HG02763 (cell line): Measurements from ENCODE around the gene TCF7.
A peak's percentile ranks its signal among the peaks of the same experiment; 100 is the strongest.

ENCODE experiments used
- ATAC-seq: cut with Tn5 transposase; IDR thresholded peaks from one replicate; pipeline ENCODE4 v1.9.1; 2021; ENCODE audit warnings: mild to moderate bottlenecking, moderate library complexity; ENCODE audit not compliant: unreplicated experiment

TCF7 gene

DNA sequence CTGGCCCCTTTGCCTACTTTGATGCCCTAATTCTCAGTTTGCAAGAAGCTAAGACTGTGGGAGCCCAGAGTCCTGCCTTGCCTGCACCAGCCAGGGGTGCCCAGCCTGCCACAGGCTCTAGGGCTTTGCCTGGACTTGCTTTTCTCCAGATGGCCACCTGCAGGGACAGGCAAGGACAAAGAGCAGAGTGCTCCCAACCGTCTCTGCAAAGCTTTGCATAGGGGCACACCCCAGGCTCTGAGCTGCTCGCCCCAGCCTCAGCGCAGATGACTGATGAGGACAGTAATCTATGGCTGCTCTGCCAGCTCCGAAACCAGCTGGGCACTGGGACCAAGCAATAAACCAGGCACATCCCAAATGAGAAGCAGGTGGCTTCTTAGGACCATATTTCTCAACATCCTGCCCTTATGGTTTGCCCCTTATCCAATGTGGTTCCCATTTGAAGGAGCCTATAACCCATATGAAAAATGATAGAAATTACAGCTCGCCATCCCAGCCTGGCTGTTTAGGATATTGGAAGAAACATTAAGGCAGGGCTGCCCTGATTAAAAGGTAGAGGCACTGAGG lies 25.4 kb upstream of the TCF7 start:
- ATAC-seq = no peak

DNA sequence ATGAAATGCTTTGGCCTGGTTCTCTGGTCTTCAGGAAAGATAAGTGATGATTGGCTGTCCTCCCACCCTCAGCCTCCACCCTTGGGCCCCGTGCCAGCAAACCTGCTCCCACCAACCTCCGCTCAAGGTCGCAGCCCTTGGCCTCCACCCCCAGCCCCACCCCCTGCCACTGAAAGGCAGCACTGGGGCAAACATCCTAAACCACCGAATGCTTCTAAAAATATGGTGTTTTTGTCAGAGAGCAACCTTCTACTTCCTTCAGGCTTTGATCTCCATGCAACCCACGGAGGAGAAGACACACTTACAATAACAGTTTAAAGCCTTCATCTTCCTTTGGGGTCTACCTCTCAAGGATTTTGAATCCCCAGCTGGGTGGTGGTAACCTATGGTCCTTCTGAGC lies 24.0 kb upstream of the TCF7 start:
- ATAC-seq = no peak

DNA sequence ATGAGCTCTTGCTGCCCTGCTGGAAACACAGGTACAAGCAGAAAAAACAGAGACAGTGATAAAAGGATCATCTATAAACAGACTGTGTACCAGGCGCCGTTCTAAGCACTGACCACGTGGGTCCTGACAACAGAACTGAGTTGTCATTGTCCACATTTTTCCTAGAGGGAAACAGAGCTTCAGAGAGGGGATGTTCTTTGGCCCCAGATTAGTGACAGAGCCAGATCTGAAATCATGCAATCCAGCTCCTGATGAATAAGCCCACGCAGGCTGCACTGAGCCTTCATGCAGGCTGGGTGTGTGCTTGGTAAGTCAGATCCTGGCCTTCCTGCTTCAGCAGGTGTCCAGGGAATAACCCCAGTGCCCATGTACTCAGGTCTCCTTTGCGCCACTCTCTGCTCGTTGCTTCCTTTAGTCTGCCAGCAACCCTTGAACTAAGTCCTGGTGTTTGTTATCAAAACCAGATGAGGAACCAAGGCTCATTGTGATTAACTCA lies 22.8 kb upstream of the TCF7 start:
- no peak for ATAC-seq

DNA sequence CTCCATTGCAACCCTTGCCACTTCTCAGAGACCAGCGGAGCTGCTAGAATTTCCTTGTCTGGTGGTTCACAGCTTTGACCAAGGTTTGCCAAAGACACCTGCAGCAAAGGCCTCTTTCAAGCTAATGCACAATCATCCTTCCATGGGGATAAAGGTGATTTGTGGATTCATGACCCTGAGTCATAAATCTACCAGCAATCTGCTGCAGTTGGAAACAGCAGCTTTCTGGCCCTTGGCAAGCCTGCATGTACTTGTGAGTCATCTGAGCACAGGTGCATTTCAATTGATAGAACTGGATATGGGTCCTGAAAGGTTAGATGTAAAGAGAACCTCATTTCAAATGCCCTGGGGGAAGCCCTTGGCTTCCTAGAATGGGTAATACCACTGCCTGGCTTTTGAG lies 21.6 kb upstream of the TCF7 start:
- ATAC-seq = no peak

DNA sequence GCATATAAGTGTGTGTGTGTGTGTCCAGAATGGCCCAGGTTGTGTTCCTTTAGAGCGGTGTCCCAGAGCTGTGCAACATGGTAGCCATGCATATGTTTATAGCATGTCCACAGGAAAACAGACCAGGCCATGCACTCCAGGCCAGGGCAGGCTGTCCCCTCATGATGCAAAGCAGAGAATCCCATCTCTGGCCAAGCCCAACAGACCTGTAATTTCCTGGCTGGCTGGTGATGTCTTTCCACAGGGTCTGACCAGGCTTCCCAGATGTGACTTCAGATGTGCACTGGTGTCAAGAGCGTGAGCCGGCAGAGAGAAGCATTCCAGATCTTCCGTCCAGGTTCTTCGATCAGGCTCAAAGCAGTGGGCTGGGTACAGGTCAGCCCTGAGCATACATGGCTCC lies 21.1 kb upstream of the TCF7 start:
- no peak for ATAC-seq

DNA sequence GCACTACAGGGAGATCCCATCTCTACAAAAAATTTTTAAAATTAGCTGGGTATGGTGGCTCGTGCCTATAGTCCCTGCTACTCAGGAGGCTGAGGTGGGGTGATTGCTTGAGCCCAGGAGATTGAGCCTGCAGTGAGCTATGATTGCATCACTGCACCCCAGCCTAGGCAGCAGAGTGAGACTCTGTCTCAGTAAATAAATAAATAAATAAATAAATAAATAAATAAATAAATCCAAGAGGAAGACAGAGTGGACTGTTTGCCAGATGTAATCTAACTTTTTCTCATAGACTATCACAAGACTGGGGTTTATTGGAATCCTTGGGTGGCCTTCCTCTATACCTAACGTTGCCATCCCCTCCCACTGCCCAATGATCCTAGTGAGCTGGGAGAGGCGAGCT lies 19.2 kb upstream of the TCF7 start:
- ATAC-seq = no peak

DNA sequence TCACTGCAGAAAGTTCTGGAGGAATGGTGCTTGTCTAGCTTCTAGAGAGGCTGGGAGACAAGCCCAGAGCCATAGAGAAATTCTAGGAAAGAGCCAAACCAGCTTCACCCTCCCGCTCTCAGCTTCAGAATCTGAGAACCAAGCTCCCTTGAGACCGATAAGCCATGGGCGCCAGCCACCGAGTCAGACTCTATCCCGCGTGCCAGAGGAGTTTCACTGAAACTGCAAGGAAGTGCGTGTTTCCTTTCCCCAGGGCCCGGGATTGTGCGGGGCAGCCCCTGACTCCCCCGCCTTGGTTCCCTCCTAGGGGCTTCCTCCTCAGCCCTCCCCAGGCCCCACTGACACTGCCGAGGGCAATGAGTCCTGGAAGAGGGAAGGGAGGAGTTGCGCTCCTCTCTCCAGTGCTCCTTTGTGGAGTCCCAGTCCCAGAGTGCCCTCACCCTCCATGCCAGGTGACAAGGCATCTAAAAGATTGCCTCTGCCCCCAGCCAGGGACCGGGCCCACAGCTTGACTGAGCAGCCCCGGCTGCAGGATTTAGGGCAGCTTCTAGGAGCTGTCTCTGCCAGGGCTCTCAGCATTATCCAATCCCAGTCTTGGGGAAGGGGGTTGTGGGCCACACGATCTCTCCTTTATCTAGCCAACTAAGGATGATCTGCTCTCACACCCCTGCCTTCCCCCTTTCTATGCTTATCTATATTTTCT lies 18.4 kb upstream of the TCF7 start:
- no peak for ATAC-seq

DNA sequence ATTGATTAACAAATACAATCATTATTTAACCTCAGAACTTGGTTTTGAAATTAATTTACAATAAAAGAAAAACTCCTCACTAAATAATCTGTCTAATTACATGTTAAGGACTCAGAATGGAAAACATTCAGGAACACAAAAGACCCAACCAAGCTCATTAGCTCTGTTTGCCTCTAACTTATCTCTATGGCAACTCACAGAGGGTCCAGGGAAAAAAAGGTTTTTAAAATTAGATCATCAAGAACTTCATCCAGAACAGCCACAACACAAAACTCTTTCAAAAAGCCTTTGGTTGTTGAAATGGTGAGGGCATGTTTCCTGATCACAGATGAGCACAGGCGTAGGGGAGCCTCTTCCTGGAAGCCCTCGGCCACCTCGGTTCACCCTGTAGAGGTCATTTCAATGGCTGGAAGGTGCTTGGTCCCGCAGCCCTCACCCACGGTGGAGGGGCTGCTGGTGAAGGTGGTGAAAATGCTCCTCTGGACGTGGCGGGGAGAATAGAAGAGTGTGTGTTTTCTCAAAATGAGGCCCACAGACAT lies 17.2 kb upstream of the TCF7 start:
- ATAC-seq = no peak

DNA sequence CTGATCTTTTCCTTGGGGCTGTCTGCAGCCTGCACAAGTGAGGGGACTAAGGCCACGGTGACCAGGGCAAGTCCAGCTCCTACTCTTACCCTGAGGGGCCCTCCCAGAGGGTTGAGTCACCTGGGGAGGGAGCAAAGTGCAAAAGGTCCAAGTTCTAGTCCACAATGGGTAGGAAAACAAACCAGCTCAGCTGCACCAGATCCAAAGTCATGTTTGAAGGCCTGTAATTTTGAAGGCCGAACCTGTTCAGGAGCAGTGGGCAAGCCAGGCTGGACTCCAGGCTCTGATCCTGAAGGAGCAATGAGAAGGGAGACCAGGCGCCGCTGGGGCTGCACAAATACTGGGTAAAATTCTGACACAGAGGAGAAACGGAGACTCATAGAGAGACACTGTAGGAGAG lies 15.8 kb upstream of the TCF7 start:
- no peak for ATAC-seq

DNA sequence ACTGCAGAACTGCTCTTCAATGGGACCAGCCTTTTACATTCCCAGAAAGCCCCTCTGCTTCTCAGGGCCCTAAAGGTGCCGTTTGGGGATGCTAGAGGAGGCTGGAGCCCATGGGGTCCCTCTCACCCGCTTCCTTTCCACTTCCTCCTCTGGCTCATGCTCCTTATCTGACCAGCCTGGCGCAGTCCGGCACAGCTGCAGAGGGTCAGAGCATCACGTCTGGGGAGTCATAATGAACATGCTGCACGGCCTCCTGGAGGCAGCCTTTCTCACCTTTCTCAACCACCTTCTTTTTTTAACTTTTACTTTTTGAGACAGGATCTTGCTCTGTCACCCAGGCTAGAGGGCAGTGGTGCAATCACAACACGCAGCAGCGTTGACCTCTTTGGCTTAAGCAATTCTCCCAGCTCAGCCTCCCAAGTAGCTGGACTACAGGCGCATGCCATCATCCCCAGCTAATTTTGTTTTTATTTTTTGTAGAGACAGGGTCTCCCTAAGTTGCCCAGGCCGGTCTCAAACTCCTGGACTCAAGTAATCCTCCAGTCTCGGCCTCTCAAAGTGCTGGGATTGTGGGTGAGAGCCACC lies 15.1 kb upstream of the TCF7 start:
- ATAC-seq = no peak

DNA sequence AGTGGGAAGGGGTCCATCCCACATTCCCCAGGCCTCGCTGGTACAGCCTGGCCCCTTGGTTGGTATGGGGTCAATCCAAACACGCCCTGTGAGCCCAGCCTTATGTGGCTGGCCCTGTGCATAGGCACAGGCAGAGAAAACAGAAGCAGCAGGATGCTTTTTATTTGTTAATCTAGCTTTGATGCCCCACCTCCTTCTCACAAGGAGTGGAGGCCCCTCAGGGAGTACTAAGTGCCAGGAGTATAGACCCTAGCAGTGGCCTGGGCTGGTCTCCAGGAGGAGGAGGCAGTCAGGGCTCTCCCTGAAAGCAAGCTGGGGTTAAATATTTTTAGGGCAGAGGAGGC lies 14.6 kb upstream of the TCF7 start:
- no peak for ATAC-seq

DNA sequence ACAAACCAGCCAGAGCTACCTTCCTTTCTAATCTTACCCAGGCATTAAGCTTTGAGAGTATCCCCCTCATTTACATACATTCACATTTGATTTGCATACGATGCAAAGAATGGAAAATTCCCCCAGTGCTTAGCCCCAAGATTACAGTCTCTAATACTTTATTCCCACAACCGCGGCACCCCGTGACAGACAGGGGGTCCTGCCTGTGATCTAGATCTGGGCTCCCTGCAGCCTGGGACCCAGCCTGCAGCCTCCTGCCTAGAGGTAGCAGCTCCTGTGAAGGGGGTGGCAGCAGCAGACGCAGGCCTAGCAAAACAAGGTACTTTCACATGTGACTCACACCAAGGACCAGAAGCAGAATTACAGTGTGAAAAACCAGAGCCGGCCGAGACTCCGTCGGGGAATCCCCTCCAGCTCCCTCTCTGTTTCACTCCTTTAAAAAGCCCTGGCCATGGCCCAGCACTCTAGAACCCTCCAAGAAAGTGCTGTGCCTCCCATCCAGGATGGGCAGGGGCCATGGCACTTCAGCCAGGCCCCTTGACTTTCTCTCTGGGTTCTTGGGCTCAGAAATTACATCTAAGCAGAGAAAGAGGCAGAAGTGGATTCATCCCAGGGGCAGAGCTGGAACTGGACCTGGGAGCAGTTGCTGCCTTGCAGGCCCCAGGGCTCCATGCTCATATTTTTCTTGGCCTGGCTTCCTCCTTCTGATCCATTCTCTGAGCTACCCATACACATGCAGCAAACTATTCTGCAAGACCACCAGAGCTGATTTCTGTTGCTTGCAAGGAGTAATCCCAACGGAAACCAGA lies 14.0 kb upstream of the TCF7 start:
- peak; percentile 88 for ATAC-seq

DNA sequence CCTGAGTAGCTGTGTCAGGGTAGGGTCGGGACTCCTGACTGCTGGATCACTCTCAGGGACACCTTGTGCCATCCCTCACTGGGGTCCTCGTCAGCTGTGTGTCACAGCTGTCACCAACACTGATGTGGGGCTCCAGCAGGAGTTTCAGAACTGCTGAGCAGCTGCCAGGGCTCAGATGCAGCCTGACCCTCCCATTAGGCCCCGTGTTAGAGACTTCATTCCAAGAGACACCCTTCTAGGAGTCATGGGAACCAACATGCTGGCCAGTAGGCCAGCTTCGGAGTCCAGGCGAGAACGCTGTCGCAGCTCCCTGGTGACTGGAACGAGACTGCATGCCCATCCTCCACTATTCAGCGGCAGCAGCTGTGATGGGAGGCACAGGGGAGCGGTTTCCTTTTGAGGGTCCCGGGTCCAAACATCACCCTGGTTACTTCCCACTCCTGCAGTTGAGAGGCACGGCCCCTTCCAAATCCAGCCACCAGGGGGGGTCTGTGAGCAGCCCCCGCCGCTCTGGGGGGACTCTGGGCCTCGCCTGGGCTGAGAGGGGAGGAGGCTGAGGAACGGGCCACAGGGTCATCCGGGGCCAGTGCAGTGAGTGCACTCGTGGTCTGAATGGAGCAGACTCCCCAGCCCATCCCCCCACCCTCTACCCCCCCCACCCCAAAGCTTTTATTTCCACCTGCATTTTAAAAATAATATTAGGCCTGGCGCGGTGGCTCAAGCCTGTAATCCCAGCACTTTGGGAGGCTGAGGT lies 12.6 kb upstream of the TCF7 start:
- no peak for ATAC-seq

DNA sequence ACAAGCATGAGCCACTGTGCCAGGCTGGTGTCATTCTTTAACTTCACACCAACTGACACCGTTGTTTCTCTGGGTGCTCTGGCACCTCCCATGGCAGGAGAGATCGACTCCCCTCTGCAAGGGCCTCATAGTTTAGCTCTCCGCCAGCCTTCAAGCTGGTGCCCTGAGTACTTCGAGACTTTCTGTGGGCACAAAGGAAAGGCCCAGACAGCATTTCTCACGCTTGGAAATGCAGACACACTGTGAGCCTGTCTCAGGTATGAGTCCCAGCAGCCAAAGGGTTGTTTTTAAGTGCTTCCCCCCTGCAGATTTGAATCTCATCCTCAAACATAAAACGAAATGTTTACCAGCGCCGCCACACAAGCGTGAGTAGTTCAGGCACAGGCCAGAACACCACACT lies 11.1 kb upstream of the TCF7 start:
- no peak for ATAC-seq

DNA sequence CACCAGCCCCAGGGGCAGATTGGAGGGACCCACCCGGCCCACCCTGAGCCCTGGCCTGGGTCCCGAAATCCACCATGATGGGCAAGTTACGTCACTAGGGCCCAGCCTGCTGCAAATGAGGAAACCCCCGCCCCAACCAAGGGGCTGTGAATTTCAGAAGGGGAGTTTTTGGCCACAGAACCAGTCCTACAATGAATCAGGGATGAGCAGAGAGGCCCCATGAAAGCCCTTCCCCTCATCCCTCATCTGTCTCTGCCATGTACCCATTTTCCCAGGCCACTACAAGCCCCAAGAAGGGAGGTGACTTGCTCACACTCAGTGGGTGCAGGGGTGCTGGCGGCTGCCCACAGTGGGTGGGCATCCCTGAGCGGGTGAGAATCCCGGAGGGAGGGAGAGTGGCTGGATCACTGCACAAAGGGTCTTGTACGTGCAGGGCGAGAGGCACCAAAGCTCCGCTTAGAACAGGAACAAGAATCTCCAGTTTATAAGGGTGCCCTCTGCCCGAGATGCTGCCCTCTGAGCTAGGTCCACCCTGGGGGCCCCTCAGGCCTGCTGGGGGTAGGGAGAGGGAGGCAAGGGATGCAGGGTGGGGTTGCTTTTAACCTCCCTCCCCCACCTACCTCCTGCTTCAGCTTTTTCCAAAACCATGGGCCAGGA lies 10.4 kb upstream of the TCF7 start:
- ATAC-seq = no peak

DNA sequence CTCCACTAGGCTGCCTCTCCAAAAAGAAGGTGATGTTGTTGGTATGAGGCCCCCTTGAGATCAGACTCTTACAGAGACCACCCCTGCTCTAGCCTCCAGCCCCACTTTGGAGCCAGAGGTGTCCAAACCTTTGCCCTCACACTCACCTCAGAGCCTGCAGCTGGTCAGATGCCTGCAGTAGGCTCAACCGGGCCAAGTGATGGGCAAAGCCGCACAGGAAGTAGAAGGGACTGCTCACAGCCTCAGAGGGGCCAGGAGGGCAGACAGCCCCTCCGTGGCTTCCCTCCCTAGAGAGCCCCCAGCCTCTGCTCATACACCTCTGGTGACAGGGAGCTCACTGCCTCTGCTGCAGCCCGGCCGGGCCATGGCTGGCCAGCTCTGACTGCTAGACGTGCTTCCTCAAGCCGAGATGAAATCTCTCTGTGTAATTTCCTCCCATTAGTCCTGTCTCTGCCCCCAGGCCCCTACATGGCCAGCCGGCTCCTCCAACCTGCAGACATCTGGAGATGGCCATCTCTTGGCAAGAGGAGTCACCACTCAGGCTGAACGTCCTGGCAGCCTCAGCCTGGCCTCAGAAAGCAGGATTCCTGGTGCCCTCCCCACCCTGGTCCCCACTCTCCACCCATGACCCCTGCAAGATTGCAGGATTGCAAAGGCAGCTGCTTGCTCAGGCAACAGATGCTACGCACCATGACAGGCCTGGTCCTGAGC lies 7.3 kb upstream of the TCF7 start:
- ATAC-seq = no peak

DNA sequence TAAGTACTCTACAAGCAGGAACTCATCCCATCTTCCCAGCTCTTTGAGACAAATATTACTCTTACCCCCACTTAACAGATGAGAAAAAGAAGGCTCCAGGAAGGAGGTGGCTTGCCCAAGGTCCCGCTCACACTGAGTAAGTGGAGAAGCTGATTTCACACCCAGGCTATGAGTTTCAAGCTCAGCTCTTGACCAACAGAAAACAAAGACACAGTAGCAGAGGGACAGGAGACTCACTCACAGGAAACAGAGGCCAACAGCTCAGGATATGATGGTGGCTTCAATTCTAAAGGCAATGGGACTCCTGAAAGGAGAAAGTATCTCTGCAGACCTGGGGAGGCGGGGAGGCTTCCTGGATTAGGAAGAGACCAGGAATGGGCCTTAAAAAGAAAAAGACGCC lies 6.7 kb upstream of the TCF7 start:
- ATAC-seq = no peak

DNA sequence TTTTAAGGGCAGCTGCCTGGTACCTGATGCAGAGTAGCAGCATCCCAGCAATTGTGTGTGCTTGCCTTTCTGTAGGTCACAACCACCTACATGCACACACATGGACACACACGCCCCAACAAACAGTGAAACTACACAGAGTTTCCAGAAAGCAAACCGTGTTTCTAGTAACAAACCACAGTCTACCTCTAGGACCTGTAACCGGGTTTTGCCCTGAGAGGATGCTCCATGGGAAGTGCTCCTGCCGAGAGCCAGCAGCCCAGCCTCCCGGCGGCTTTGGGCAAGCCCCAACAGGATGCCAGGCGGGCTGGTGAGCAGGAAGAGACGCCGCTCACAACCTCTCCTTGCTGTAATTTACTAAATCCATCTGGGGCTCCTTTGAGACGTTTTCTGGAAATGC lies 4.1 kb upstream of the TCF7 start:
- no peak for ATAC-seq

DNA sequence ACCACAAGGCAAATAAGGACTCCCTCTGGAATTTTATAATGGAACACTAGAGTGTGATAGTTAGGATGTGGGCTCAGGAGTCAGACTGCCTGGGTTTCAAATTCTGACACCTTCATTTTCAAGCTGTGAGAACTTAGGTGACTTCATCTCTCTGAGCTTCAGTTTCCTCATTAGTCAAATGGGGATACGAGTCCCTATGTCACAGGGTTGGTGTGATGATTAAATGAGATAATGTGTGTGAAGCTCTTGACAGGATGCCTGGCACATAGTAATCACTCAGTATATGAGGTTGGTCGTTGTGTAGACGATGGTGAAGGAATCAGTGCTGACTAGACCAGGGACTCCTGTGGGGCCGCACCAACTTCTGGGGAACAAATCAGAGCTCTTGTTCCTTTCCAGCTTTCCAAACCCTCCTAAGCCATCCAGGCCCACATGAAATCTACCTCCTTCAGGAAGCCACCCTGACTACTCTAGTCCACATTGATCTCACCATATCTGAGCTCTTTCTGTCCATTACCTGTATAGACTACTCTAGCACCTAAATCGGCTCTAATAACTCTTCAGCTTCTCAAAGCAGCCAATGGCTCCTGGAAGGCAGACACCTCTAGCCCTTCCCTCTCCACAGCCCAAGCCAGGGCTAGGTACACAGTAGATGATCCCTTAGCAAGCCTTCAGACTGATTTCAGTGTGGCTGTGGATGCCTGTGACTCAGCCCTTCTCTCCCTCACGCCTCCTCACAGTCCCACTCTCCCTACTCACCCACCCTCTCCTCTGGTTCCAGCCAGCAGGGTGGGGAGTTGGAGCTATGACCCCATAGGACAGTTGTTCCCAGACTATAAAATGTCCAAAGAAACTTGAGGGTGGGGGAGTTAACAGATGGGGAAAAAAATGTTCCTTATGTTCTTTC lies 2.5 kb upstream of the TCF7 start:
- no peak for ATAC-seq
